Spinal cord (tissue), 10 donors: Measurements from ENCODE around the gene UNC5C. TPM values are rescaled to one million over a fixed set of nuclear protein-coding genes. Genes with fewer than 3 reads are reported as not detected.

Source experiments
- DNase-seq, 6 donors: peaks; one replicate each; pipeline versions ENCODE4 v3.0.0 to v3.0.0-alpha.2; 2013 to 2015; ENCODE audit warnings: low spot score in 6 of 6, low read depth in 4 of 6
- H3K27ac ChIP-seq: one replicate; pipeline ENCODE4 v1.5.1; 2013; ENCODE audit warnings: low read depth, low read length, control low read depth
- H3K27me3 ChIP-seq: one replicate; pipeline ENCODE4 v1.6.1; 2013; ENCODE audit warnings: low read length; ENCODE audit not compliant: control insufficient read depth, insufficient read depth
- H3K36me3 ChIP-seq: one replicate; pipeline ENCODE4 v1.6.1; 2013; ENCODE audit warnings: low read length; ENCODE audit not compliant: control insufficient read depth, insufficient read depth
- H3K4me1 ChIP-seq: one replicate; pipeline ENCODE4 v1.6.1; 2013; ENCODE audit warnings: low read length; ENCODE audit not compliant: control insufficient read depth, insufficient read depth
- H3K4me3 ChIP-seq: one replicate; pipeline ENCODE4 v1.5.1; 2013; ENCODE audit warnings: low read depth, low read length, control low read depth
- H3K9me3 ChIP-seq: one replicate; pipeline ENCODE4 v1.6.1; 2013; ENCODE audit warnings: low read length; ENCODE audit not compliant: control insufficient read depth, insufficient read depth
- WGBS: methylation state at CpG from one replicate; pipeline ENCODE4 v1.1.5; 2013; ENCODE audit warnings: missing lambda C conversion rate; ENCODE audit not compliant: insufficient coverage; 5-methylcytosine and 5-hydroxymethylcytosine counted together
- polyA plus RNA-seq, 2 donors: library from polyadenylated mRNA; unstranded; fragments of 120-200 nt; gene quantifications; one replicate each; pipeline ENCODE4 v1.2.1, GENCODE V29; 2013; ENCODE audit not compliant: insufficient read length in 2 of 2
- total RNA-seq, 2 donors: library from RNA; depleted of rRNA in 1 of 2; stranded (reverse); fragments of 120-200 nt in 1 of 2; fragments of >200 nt in 1 of 2; gene quantifications; one replicate each; pipeline versions ENCODE4 v1.2.3 to v1.2.4, GENCODE V29; 2013 to 2014
- donor health status: healthy.

The UNC5C gene
- total and polyA plus RNA-seq, 4 donors: 11.3 to 33.2 (median 20.7) TPM

DNA sequence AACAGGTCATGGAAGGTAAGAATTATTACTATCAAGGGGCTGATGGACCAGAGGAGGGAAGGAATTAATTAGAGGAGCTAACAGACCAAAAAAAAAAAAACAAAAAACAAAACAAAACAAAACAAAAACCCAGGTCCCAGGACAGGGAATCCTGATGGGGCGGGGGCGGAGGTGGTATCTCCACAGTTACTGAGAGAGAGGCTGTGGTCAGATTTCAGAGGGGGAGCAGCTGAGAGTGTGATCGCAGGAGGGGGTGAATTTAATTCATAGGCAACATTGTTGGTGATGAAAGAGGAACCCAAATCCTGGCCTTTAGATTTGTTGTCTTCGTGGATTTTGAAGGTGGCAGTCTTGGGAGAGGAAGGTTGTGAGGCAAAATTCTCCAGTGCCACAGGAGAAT lies 389.4 kb downstream of the UNC5C start:
- H3K9me3 ChIP-seq: no peaks in the 10 kb centered on the region
- H3K4me1 ChIP-seq: no peaks in the 10 kb centered on the region
- H3K27ac ChIP-seq: no peak overlapping the region
- peaks cover 3% of the 10 kb centered on the region for H3K36me3 ChIP-seq
- H3K27me3 ChIP-seq: no peaks in the 10 kb centered on the region
- H3K4me3 ChIP-seq: no peak overlapping the region
- no peak for DNase-seq
- WGBS: 89% methylated on average over 2 of the region's 4 CpGs

DNA sequence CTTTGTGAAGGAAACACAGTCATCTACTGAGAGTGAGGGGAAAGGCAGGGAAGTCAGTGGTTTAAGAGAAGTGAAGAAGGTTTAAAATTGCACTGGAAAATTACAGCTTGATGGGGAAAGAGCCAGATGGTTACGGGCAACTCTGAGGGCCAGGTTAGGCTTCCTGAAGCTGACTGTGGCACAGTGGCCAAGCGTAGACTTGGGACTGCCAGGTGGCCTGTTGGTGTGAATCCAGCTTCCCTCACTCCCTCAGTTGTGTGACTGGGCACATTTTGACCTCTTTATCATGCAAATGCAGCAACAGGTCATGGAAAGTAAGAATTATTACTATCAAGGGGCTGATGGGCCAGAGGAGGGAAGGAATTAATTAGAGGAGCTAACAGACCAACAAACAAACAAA lies 390.1 kb downstream of the UNC5C start:
- Histone ChIP-seq H3K4me1 (no peaks in the 10 kb centered on the region), H3K27me3 (no peaks in the 10 kb centered on the region), H3K27ac (no peak overlapping the region), H3K9me3 (no peaks in the 10 kb centered on the region), H3K4me3 (no peak overlapping the region), H3K36me3 (peaks cover 3% of the 10 kb centered on the region)
- 92% methylated on average over 2 of the region's 2 CpGs for WGBS
- no peak for DNase-seq

DNA sequence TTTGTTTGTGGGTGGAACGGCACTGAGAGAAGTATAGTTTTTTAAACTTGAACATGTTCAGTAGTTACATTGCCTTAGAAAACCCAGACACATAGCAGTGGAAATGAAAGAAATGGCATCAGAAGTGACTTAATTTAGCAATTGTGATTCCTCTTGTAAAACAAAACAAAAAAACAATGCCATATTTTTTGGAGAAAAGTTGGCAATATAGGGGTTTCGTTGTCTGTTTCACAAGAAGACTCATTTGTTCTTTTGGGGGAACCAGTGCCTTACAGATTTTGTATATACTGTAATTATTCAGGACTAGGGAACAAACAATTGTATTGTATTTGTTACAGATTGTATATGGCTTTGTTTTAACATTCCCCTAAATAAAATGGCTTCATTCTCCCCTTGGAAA lies 390.7 kb downstream of the UNC5C start:
- 100% methylated on average over 1 of the region's 2 CpGs for WGBS
- no peaks in the 10 kb centered on the region for H3K27me3 ChIP-seq
- H3K27ac ChIP-seq: no peak overlapping the region
- H3K4me3 ChIP-seq: no peak overlapping the region
- peaks cover 3% of the 10 kb centered on the region for H3K36me3 ChIP-seq
- no peak for DNase-seq
- no peaks in the 10 kb centered on the region for H3K4me1 ChIP-seq
- no peaks in the 10 kb centered on the region for H3K9me3 ChIP-seq

GRCh38 chr4:95157596-95157995 lies 391.2 kb downstream of the UNC5C start:
- no peak for DNase-seq
- Histone ChIP-seq H3K9me3 (no peaks in the 10 kb centered on the region), H3K4me3 (no peak overlapping the region), H3K36me3 (peaks cover 3% of the 10 kb centered on the region), H3K4me1 (no peaks in the 10 kb centered on the region), H3K27ac (no peak overlapping the region), H3K27me3 (no peaks in the 10 kb centered on the region)

DNA sequence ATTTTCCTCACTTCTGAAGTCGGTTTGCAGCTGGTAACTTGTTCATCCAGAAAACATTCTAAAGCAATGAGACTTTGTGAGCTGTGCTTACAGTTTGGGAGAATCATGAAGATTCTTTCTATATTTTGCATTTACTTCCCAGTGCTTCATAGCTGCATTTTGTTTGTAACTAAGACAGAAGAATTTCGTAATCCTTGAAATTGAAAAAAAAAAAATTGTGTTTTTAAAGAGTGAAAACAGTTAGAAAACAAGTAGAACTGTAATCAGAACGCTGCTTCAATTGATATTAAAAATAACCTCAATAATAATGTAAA lies 392.4 kb downstream of the UNC5C start:
- H3K4me3 ChIP-seq: no peak overlapping the region
- peaks cover 3% of the 10 kb centered on the region for H3K36me3 ChIP-seq
- H3K9me3 ChIP-seq: no peaks in the 10 kb centered on the region
- no peaks in the 10 kb centered on the region for H3K27me3 ChIP-seq
- DNase-seq: no peak
- H3K4me1 ChIP-seq: no peaks in the 10 kb centered on the region
- no CpG with 5 or more reads among the region's 3 CpGs for WGBS
- H3K27ac ChIP-seq: no peak overlapping the region

- DNase-seq: peak in 2 of 6 donors; percentile 63 to 67
- H3K27ac ChIP-seq: no peak overlapping the region
- no CpG with 5 or more reads among the region's 2 CpGs for WGBS
Measured at GRCh38 chr4:95155759-95156451, 392.9 kb downstream of the UNC5C start.

DNA sequence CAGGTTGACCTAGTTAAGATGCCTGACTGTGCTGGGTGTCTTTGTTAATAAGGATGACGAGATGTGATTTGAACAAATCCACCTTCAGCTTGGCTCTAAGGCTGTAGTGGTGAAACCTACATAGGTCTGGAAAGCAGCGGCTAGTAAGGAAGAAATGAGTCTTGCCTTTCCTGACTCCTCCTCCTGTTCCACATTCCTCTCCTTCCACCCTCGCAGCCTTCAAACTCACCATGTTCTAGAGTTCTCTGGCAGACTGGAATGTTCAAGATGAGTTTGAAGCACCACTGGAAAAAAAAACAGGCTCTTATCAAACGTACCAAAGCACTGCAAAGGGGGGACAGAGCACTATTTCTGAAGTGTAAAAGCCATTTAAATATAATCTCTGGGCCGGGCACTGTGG lies 395.6 kb downstream of the UNC5C start:
- DNase-seq: no peak
- no peak overlapping the region for H3K4me3 ChIP-seq
- H3K9me3 ChIP-seq: no peaks in the 10 kb centered on the region
- WGBS: 92% methylated on average over 3 of the region's 5 CpGs
- H3K36me3 ChIP-seq: no peaks in the 10 kb centered on the region
- H3K27ac ChIP-seq: no peak overlapping the region
- no peaks in the 10 kb centered on the region for H3K27me3 ChIP-seq
- no peaks in the 10 kb centered on the region for H3K4me1 ChIP-seq

More at GRCh38 chr4:95155759-95156451, 392.9 kb downstream of the UNC5C start:
- Histone ChIP-seq H3K9me3 (no peaks in the 10 kb centered on the region), H3K36me3 (peaks cover 3% of the 10 kb centered on the region), H3K4me1 (no peaks in the 10 kb centered on the region), H3K27me3 (no peaks in the 10 kb centered on the region), H3K4me3 (no peak overlapping the region)

- Histone ChIP-seq H3K4me1 (no peaks in the 10 kb centered on the region), H3K9me3 (no peaks in the 10 kb centered on the region), H3K4me3 (no peak overlapping the region), H3K36me3 (no peaks in the 10 kb centered on the region), H3K27me3 (no peaks in the 10 kb centered on the region), H3K27ac (no peak overlapping the region)
- no peak for DNase-seq
- no CpG with 5 or more reads among the region's 3 CpGs for WGBS
Measured at GRCh38 chr4:95151255-95151654, 397.5 kb downstream of the UNC5C start.

DNA sequence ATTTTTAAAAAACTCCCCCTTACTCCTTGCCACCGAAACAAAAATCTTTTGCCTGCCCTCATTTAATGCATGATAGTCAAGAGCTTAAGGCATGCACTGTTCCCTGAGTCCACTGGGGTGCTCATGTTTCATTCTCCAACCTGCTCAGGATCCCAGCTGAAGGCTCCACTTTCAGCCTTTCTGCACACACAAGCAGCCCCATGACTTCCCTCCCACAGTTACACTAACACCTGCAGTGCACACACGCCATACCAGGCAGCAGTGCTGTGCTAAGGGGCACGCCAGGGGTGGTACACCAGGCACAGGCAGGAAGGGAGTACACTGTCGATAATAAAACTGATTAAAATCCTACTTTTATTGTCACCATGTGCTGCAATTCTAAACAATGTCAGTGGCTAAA lies 405.8 kb downstream of the UNC5C start:
- WGBS: no CpG with 5 or more reads among the region's 4 CpGs
- Histone ChIP-seq H3K27ac (no peak overlapping the region), H3K4me3 (no peak overlapping the region), H3K4me1 (no peaks in the 10 kb centered on the region), H3K36me3 (peaks cover 4% of the 10 kb centered on the region), H3K9me3 (no peaks in the 10 kb centered on the region), H3K27me3 (no peaks in the 10 kb centered on the region)
- DNase-seq: no peak

DNA sequence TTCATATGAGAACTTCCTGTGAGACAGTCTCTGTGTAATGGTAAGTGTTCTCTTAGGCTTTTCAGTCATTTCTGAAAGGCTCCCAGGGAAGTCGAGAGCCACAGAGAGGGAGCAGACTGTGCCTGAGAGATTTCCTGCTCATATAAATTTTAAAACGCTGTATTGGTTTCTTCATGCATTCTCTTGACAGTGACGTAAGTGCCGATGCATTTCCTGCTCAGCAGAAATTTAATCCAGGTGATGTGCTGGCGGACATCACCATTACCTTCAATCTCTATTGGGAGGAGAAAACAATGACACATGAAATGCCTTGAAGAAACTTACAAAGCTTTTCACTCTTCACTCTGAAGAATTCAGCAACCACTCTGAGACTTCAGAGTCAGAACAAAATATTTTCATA lies 407.4 kb downstream of the UNC5C start:
- peaks cover 4% of the 10 kb centered on the region for H3K36me3 ChIP-seq
- no peak for DNase-seq
- H3K4me1 ChIP-seq: no peaks in the 10 kb centered on the region
- H3K9me3 ChIP-seq: no peaks in the 10 kb centered on the region
- H3K4me3 ChIP-seq: no peak overlapping the region
- WGBS: 73% methylated on average over 2 of the region's 5 CpGs
- no peak overlapping the region for H3K27ac ChIP-seq
- H3K27me3 ChIP-seq: no peaks in the 10 kb centered on the region
